Posterior cingulate gyrus (tissue), 11 donors: ENCODE data around the gene SEMA3G.
A peak's percentile ranks its signal among the peaks of the same experiment; 100 is the strongest.

ENCODE experiments used
- DNase-seq, 10 donors: peaks; one replicate each; pipeline versions ENCODE4 v3.0.0 to v3.0.0-alpha.2; 2020 to 2021; ENCODE audit warnings: mixed read lengths in 3 of 10
- intact Hi-C: fragments of 100-400 bp; cut with DNase I; formaldehyde crosslinking; loops from one replicate; pipeline ENCODE4 v1.15.1; 2023

The SEMA3G gene

DNA sequence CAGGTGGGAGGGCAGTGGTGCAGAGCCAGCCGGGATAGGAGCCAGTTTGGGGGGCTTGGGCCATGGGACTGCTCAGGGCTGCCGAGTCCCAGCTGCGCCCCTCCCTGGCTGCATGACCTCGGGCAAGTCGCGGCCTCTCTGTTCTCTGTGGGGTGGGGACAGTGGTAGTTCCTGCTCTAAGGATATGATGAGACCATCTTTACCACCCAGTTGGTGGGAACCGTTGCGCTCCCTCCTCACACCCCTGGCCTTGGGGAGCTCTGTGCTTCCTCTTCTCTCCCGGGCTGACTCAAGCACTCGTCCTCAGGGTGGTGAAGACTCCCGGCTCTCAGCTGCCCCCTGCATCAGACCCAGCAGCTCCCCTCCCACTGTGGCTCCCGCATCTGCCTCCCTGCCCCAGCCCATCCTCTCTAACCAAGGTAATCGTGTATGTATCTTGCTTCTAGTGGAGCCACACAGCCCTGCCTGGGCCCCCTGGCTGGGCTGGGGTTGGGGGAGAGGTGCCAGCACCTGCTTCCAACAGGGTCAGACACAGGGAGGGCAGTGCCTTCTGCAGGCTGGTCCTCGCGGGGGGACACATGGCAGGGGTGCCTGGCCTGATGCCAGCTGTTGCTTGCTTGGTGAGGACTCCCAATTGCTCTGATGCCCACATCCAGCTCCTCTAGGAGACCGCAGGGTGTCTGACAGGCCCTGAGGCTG, 35.1 kb upstream of the SEMA3G start:
- peak in 1 of 10 donors; percentile 9 for DNase-seq
- intact Hi-C loops, result no loop called here

GRCh38 chr3:52479037-52479876, 34.4 kb upstream of the SEMA3G start:
- no peak for DNase-seq
- intact Hi-C loops, result no loop called here

DNA sequence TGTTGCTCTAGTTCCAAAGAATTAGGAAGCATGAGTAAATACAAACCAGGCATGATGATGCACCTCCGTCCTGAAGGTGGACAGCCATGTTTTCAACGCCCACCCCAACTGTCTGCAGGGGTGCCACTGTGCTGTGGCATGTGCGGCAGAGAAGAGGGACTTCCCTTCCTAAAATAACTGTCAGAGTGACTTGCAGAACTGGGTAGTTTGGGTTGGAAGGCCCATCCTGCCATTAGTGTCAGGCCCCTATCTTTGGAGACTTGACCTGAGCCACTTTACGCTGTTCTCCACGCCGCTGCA, 32.8 kb upstream of the SEMA3G start:
- intact Hi-C loops, result no loop called here
- DNase-seq, result no peak

- intact Hi-C loops, result no loop called here
- no peak for DNase-seq
Measured at GRCh38 chr3:52477076-52477795, 32.3 kb upstream of the SEMA3G start.

DNA sequence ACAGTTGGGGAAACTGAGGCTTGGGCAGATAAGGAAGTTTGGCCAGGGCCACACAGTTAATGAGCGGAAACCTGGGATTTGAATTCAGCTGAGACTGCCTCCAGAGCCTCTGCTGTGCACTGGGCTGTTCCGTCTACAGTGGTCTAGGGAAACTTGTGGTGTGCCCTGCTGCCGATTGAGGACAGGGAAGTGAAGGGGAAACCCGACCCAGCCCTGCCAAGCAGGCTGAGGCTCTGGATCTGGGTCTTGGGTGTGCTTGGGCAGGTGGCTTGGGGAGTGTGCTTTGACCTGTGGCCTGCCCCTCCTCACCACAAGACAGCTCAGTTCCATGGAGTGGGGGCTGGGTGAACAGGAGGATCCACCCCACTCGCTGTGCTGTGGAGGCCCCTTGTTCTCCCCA, 28.1 kb upstream of the SEMA3G start:
- DNase-seq, result no peak
- intact Hi-C loops, result loop anchor here (2.0 kb wide), 1 partner anchor 64 kb away; the partner anchor contains the start of gene UQCC5

DNA sequence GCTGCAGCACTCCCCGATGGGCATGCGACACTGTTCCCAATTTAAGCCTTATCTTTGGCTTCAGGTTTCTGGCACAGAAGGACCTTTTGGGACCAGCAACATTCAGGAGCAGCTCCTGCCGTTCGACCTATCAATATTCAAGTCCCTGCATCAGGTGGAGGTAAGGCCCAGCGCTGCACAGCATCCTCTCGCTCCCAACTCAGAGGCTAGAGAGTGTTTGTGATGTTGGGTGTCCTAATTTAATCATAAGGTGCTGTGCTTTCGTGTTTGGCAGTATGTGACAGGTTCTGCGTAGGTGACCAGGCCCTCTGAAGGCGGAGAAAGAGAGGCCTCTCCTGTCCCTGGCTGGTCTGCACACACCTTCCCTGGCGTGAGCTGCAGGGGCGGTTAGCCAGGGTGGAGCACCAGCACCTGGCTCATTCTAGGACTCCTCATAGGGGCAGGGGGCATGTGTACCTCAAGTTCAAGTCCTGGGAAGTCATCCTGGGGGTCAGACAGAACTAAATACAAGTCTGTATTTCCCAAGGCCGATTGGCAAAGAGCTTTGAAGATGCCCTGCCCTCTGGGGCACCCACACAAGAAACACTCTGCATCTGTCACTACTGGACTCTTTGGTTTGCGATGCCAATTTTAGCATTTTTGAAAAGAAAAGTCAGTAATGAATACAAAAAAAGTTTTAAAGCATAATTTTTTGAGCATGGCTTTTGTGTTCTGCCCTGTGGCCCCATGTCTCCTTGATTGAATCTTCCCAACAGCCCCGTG, 27.5 kb upstream of the SEMA3G start:
- DNase-seq, result no peak
- intact Hi-C loops, result loop anchor here (2.0 kb wide), 1 partner anchor 64 kb away; the partner anchor contains the start of gene UQCC5

DNA sequence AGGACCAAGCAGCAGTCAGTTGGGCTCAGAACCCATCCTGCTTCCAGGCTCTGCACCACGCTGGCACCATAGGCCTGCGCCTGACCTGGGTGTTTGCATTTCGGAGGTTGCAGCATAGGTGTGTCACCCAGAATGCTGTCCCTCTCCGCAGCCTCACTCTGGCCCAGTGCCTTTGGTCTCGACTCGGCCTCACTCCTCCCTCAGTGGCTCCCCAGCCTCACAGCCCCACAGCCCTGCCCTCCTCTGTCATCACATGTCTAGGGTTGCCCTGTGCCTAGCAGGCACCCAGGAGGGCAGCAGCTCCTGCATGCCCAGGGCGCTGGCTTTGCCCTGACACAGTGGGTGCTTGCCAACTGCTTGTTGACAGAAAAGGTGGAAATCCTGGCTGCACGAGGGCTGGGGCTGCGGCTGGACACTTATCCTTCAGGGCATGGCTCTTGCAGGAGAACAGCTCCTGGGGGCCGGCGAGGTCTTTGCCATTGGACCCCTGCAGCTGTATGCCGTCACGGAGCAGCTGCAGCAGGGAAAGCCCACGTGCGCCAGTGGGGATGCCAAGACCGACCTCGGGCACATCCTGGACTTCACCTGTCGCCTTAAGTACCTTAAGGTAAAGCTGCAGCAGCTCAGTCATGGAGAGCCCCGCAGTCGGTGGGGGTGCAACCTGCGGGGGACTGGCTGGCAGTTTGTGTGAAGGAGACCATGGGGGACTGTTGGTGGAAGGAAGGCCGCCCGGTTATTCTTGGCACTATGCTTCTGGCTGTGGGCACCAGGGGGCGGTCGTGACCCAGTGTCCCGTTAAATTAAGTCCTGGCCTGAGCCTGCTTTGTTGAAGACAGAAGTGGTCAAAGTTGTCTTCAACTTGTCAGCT, 26.7 kb upstream of the SEMA3G start:
- intact Hi-C loops, result loop anchor here (2.0 kb wide), 1 partner anchor 65 kb away; the partner anchor contains the start of gene UQCC5
- DNase-seq, result peak in 7 of 10 donors; percentile 55 to 93 (median 67)

GRCh38 chr3:52470920-52471319, 26.0 kb upstream of the SEMA3G start:
- DNase-seq, result no peak
- intact Hi-C loops, result no loop called here

GRCh38 chr3:52469001-52469400, 24.1 kb upstream of the SEMA3G start:
- intact Hi-C loops, result no loop called here
- no peak for DNase-seq

DNA sequence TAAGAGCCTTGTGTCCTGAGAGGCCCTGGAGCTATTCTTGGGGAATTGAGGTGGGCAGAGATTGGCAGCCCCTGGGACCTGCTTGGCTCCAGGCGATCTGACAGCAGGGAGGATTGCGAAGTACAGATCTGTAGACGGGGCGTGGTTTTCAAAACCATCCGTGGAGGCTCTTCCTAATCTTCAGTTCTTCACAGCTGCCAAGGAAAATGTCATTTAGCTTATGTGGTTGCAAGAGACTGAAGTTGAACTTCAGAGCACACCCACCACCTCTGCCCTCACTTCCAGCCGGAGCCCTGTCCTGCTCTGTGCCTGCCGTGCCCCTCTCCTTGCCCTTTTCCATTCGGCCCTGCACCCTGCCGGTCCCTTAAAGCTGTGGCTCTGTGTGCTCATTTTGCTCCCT, 23.4 kb upstream of the SEMA3G start:
- peak in 1 of 10 donors; percentile 60 for DNase-seq
- intact Hi-C loops, result no loop called here

DNA sequence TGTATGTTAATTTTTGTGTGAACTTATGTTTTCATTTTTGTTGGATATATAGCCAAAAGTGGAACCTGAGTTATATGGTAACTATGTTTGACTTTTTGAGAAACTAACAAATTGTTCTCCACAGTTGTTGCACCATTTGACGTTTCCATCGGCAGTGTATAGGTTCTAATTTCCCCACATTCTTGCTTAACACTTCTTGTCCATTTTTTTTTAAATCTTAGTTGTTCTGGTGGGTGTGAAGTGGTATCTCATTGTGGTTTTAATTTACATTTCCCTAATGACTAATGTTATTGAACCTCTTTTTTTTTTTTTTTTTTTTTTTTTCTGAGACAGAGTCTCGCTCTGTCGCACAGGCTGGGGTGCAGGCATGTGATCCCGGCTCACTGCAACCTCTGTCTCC, 18.5 kb upstream of the SEMA3G start:
- DNase-seq, result no peak
- intact Hi-C loops, result no loop called here

DNA sequence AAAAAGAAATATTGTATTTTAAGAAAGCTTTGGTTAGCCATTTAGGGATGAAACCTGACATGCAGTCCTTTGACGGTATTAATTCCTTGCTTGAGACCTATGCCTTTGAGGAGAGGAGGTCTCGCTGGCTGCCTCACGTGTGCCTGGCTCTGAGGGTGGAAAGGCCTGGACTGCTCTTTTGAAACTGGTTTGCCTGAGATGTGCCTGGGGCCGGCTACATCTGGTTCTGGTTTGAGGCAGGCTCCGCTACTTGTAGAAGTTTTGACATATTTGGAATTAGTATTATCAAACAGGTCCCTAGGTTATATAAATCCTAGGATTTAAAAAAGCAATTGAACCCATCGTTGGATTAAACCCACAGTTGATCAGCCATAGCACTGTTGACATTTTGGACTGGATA, 17.0 kb upstream of the SEMA3G start:
- intact Hi-C loops, result no loop called here
- DNase-seq, result no peak

DNA sequence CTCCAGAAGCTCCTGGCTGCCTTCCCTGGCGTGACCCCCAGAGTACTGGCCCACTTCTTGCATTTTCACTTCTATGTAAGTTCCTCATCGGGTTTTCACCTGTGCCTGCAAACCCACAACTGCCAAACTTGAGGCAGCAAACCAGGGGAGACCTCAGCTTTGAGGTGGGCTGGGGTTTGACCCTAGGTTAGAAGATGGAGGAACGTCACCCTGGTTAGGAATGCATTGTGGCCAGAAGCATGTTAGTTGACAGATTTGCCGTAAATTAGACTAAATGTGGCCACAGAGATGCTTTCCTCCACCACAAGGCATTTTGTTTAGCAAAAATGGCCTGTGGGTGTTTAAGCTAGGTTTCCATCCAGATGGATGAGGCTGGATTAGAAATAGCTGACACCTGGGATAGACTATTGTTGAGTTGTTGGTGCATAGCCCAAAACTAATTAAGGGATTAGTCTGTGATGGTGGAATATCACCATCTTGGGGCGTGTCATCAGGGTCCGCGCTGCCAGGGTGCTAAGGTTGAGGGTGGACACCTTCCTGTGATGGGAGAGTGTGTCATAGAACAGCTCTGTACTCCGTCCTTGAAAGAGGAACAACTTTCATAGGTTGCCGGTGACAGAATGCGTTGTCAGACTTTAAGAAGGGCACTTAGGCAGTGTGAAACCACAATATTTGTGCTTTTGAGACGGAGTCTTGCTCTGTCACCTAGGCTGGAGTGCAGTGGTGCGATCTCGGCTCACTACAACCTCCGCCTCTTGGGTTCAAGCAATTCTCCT, 14.1 kb upstream of the SEMA3G start:
- no peak for DNase-seq
- intact Hi-C loops, result no loop called here

- no peak for DNase-seq
- intact Hi-C loops, result no loop called here
Measured at GRCh38 chr3:52458031-52458760, 13.3 kb upstream of the SEMA3G start.

DNA sequence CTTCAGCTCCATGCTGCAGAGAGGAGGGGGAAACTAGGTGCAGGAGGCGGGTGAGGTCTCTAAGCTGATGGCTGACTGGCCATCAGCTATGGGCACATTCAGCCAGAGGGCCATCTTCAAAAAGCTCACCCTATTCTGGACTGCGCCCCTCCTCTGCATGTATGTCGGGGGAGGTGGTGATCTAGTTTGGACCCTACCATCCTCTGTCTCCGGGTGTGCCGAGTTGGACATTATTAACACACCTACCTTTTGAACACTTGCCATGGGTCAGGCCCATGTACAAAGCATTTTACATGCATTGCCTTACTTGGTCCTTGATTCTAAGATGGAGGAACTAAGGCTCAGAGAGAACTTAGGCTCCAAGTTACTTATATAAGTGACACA, 11.9 kb upstream of the SEMA3G start:
- DNase-seq, result no peak
- intact Hi-C loops, result no loop called here

GRCh38 chr3:52456169-52456799, 11.4 kb upstream of the SEMA3G start:
- intact Hi-C loops, result no loop called here
- DNase-seq, result no peak

DNA sequence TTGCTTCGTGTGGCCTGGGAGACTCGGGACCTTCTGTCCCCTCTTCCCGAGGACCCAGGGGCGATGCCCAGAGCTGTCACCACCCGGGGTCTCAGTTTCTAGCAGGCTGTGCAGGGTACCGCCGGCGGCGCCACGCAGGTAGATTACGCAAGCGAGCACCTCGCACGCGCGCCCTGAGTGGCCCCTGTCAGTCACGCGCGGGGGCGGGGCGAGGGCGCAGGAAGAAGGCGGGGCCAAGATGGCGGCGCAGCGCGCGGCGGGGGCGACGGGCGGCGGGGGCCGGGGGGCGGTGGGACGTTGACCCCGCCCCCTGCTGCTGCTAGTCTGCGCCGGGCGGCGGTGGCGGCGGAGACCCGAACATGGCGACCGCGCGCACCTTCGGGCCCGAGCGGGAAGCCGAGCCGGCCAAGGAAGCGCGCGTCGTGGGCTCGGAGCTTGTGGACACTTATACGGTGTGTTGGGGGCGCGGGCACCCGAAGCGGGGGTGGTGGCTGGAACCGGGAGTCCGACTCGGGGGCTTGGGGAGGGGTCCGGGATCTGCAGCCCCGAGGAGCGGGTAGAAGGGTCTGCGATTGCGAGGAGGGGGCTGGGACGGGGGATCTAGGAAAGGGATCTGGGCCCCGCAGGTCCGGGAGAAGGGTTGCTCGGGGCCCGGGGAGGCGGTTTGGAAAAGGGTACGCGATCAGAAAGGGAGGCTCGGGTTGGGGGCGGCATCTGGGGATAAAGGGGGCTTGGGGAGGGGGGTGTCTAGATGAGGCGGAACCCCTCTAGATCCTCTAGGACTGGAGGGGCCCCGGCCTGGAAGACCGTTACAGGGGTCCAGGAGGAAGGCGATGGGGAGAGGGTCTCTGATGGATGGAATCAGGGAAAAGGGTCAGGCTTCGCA, 10.6 kb upstream of the SEMA3G start, which contains the start of gene NISCH:
TSS of gene NISCH (plus strand) at position 322 of the 886 bp plus-strand sequence. CDS start at position 360, 38 bp downstream.
- intact Hi-C loops, result no loop called here
- DNase-seq, result peak; percentile 77 to 98 (median 86)
